Trophoblast cell (in vitro differentiated cells and primary cell): Measurements from ENCODE around the gene XG.

Experiments used
- DNase-seq, 2 donors: peaks; one replicate each; pipeline ENCODE4 v3.0.0-alpha.2; 2016
- H2AFZ ChIP-seq: 2 replicates; pipeline ENCODE4 v1.6.1; 2013; ENCODE audit warnings: low read length, moderate library complexity, mild to moderate bottlenecking; ENCODE audit not compliant: insufficient read depth, poor library complexity
- H2AK5ac ChIP-seq: 2 replicates; pipeline ENCODE4 v1.6.1; 2013; ENCODE audit warnings: mild to moderate bottlenecking, low read length
- H2BK120ac ChIP-seq: 2 replicates; pipeline ENCODE4 v1.6.1; 2013; ENCODE audit warnings: low read length, mild to moderate bottlenecking, moderate library complexity; ENCODE audit not compliant: insufficient read depth, poor library complexity
- H2BK12ac ChIP-seq: 2 replicates; pipeline ENCODE4 v1.6.1; 2013; ENCODE audit warnings: mild to moderate bottlenecking, low read length, moderate library complexity
- H2BK5ac ChIP-seq: 2 replicates; pipeline ENCODE4 v1.6.1; 2013; ENCODE audit warnings: low read length, low read depth, moderate library complexity, mild to moderate bottlenecking; ENCODE audit not compliant: poor library complexity
- H3K14ac ChIP-seq: 2 replicates; pipeline ENCODE4 v1.6.1; 2013; ENCODE audit warnings: mild to moderate bottlenecking, low read length
- H3K18ac ChIP-seq: 2 replicates; pipeline ENCODE4 v1.6.1; 2013; ENCODE audit warnings: mild to moderate bottlenecking, low read length
- H3K23ac ChIP-seq: 2 replicates; pipeline ENCODE4 v1.6.1; 2013; ENCODE audit warnings: low read length
- H3K27ac ChIP-seq: 2 replicates; pipeline ENCODE4 v1.5.1; 2013; ENCODE audit warnings: low read depth, mild to moderate bottlenecking, inconsistent platforms, low read length, moderate library complexity
- H3K27me3 ChIP-seq: 2 replicates; pipeline ENCODE4 v1.6.1; 2013; ENCODE audit warnings: inconsistent platforms, mild to moderate bottlenecking, low read length, moderate library complexity; ENCODE audit not compliant: insufficient read depth
- H3K36me3 ChIP-seq, 2 experiments: 1 replicate in 1 of 2; 2 replicates in 1 of 2; pipeline ENCODE4 v1.6.1; 2013; ENCODE audit warnings: low read length in 2 of 2, mild to moderate bottlenecking in 2 of 2, moderate library complexity in 1 of 2; ENCODE audit not compliant: insufficient read depth in 2 of 2, control insufficient read depth in 1 of 2
- H3K4ac ChIP-seq: 2 replicates; pipeline ENCODE4 v1.6.1; 2013; ENCODE audit warnings: low read depth, mild to moderate bottlenecking, low read length, moderate library complexity
- H3K4me1 ChIP-seq, 2 experiments: 1 replicate in 1 of 2; 2 replicates in 1 of 2; pipeline ENCODE4 v1.6.1; 2013; ENCODE audit warnings: low read length in 2 of 2, mild to moderate bottlenecking in 2 of 2, moderate library complexity in 1 of 2; ENCODE audit not compliant: insufficient read depth in 2 of 2, control insufficient read depth in 1 of 2
- H3K4me2 ChIP-seq: 2 replicates; pipeline ENCODE4 v1.6.1; 2013; ENCODE audit warnings: inconsistent platforms, mild to moderate bottlenecking, low read length, moderate library complexity
- H3K4me3 ChIP-seq: 2 replicates; pipeline ENCODE4 v1.5.1; 2013; ENCODE audit warnings: mild to moderate bottlenecking, low read depth, low read length, inconsistent platforms
- H3K79me1 ChIP-seq: one replicate; pipeline ENCODE4 v1.6.1; 2013; ENCODE audit warnings: low read length
- H3K79me2 ChIP-seq: 2 replicates; pipeline ENCODE4 v1.6.1; 2013; ENCODE audit warnings: low read length, mild to moderate bottlenecking; ENCODE audit not compliant: control insufficient read depth, insufficient read depth, poor library complexity
- H3K9ac ChIP-seq: 2 replicates; pipeline ENCODE4 v1.6.1; 2013; ENCODE audit warnings: mild to moderate bottlenecking, low read length
- H3K9me3 ChIP-seq: 2 replicates; pipeline ENCODE4 v1.6.1; 2013; ENCODE audit warnings: low read depth, mild to moderate bottlenecking, control low read depth, inconsistent platforms, low read length; ENCODE audit not compliant: insufficient read depth
- H4K12ac ChIP-seq: 2 replicates; pipeline ENCODE4 v1.6.1; 2013; ENCODE audit warnings: low read depth, mild to moderate bottlenecking, low read length, moderate library complexity
- H4K8ac ChIP-seq: 2 replicates; pipeline ENCODE4 v1.6.1; 2013; ENCODE audit warnings: low read depth, mild to moderate bottlenecking, low read length, moderate library complexity
- H4K91ac ChIP-seq: one replicate; pipeline ENCODE4 v1.6.1; 2013; ENCODE audit warnings: low read depth, mild to moderate bottlenecking, low read length, moderate library complexity
- WGBS: extraction: QIAGEN DNeasy Blood & Tissue Kit; methylation state at CpG from one replicate; pipeline ENCODE4 v1.1.7; 2013; ENCODE audit warnings: missing lambda C conversion rate; ENCODE audit not compliant: insufficient read length, insufficient coverage; ENCODE audit errors: extremely low coverage; 5-methylcytosine and 5-hydroxymethylcytosine counted together

Gene XG

DNA sequence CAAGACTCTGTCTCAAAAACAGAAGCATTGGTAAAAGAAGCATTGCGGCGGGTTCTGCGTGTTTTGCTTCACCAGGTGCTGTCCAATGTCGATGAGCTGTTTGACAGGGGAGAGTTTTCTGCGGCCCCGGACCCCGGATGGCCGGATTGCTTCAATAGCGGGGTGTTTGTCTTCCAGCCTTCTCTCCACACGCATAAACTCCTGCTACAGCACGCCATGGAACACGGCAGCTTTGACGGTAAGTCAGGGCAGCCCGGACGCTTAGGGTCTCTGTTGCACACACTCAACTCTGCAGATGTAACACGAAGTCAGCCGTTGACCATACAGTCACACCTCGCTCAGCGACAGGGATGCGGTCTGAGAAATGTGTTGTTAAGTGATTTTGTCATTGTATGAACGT lies 103.1 kb downstream of the XG start:
- H3K27me3 ChIP-seq: no peaks in the 10 kb centered on the region
- H2AFZ ChIP-seq: no peak overlapping the region
- no peak overlapping the region for H3K27ac ChIP-seq
- DNase-seq: no peak
- no CpG with 5 or more reads among the region's 21 CpGs for WGBS
- no peak overlapping the region for H2BK5ac ChIP-seq
- H3K4me1 ChIP-seq: no peaks in the 10 kb centered on the region
- no peak overlapping the region for H3K4ac ChIP-seq
- H3K9me3 ChIP-seq: no peaks in the 10 kb centered on the region
- H4K8ac ChIP-seq: no peak overlapping the region
- no peak overlapping the region for H3K14ac ChIP-seq
- H3K23ac ChIP-seq: no peak overlapping the region
- H3K18ac ChIP-seq: no peak overlapping the region
- H4K91ac ChIP-seq: no peak overlapping the region
- H2AK5ac ChIP-seq: no peak overlapping the region
- no peaks in the 10 kb centered on the region for H3K79me2 ChIP-seq
- peaks cover 18% of the 10 kb centered on the region in 2 experiments for H3K36me3 ChIP-seq
- H3K9ac ChIP-seq: no peak overlapping the region
- H3K4me3 ChIP-seq: no peak overlapping the region
- H3K4me2 ChIP-seq: no peak overlapping the region
- no peak overlapping the region for H2BK120ac ChIP-seq
- no peaks in the 10 kb centered on the region for H3K79me1 ChIP-seq
- H4K12ac ChIP-seq: no peak overlapping the region
- no peak overlapping the region for H2BK12ac ChIP-seq

- H3K36me3 ChIP-seq: peaks cover 18% of the 10 kb centered on the region in 2 experiments
- no peaks in the 10 kb centered on the region for H3K79me2 ChIP-seq
- no peak overlapping the region for H4K8ac ChIP-seq
- no CpG with 5 or more reads among the region's 2 CpGs for WGBS
- H2BK120ac ChIP-seq: no peak overlapping the region
- no peaks in the 10 kb centered on the region for H3K27me3 ChIP-seq
- H2AK5ac ChIP-seq: no peak overlapping the region
- no peak overlapping the region for H4K12ac ChIP-seq
- no peaks in the 10 kb centered on the region for H3K4me1 ChIP-seq
- H3K4me3 ChIP-seq: no peak overlapping the region
- no peaks in the 10 kb centered on the region for H3K79me1 ChIP-seq
- H4K91ac ChIP-seq: no peak overlapping the region
- no peak overlapping the region for H2BK12ac ChIP-seq
- no peaks in the 10 kb centered on the region for H3K9me3 ChIP-seq
- H3K4ac ChIP-seq: no peak overlapping the region
- no peak for DNase-seq
- no peak overlapping the region for H3K14ac ChIP-seq
- no peak overlapping the region for H3K9ac ChIP-seq
- H3K27ac ChIP-seq: no peak overlapping the region
- no peak overlapping the region for H3K4me2 ChIP-seq
- no peak overlapping the region for H2AFZ ChIP-seq
- no peak overlapping the region for H2BK5ac ChIP-seq
- no peak overlapping the region for H3K23ac ChIP-seq
- H3K18ac ChIP-seq: no peak overlapping the region
Measured at GRCh38 chrX:2855761-2856160, 103.9 kb downstream of the XG start.

DNA sequence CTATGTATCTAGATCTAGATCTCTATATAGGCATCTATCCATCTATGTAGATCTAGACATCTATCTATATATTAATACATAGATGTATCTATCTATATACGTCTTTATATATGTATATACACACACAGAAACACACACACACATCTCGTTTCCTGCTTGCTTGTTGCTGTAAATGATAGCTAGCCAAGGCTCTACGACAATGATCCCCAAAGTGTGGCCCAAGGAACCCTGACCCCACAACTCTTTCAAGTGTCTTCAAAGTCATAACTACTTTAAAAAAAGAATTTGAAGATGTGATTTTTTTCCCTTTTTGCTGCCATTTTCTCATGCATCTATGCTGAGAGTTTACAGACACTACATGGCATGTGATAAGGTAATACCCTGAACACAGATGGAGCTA lies 105.7 kb downstream of the XG start:
- Histone ChIP-seq H3K9ac (no peak overlapping the region), H3K4me1 (peaks cover 0 to 2% of the 10 kb centered on the region in 2 experiments), H3K79me1 (no peaks in the 10 kb centered on the region), H3K4ac (no peak overlapping the region), H3K23ac (no peak overlapping the region), H3K27ac (no peak overlapping the region), H4K12ac (no peak overlapping the region), H2BK12ac (no peak overlapping the region), H3K27me3 (no peaks in the 10 kb centered on the region), H3K4me3 (no peak overlapping the region), H2AFZ (no peak overlapping the region), H3K79me2 (no peaks in the 10 kb centered on the region), H3K18ac (no peak overlapping the region), H2BK120ac (no peak overlapping the region), H3K36me3 (peaks cover 29 to 30% of the 10 kb centered on the region in 2 experiments), H2AK5ac (no peak overlapping the region), H2BK5ac (no peak overlapping the region), H4K8ac (no peak overlapping the region), H3K14ac (no peak overlapping the region), H3K4me2 (no peak overlapping the region), H3K9me3 (no peaks in the 10 kb centered on the region), H4K91ac (no peak overlapping the region)
- DNase-seq: no peak
- WGBS: no CpG with 5 or more reads among the region's 3 CpGs

- no peaks in the 10 kb centered on the region for H3K27me3 ChIP-seq
- DNase-seq: no peak
- WGBS: no CpG with 5 or more reads among the region's 1 CpG
- no peak overlapping the region for H2BK5ac ChIP-seq
- no peaks in the 10 kb centered on the region for H3K79me1 ChIP-seq
- H3K4me2 ChIP-seq: no peak overlapping the region
- H2BK120ac ChIP-seq: no peak overlapping the region
- no peak overlapping the region for H3K23ac ChIP-seq
- no peak overlapping the region for H3K4ac ChIP-seq
- no peak overlapping the region for H3K18ac ChIP-seq
- H3K27ac ChIP-seq: no peak overlapping the region
- no peaks in the 10 kb centered on the region for H3K9me3 ChIP-seq
- H3K79me2 ChIP-seq: no peaks in the 10 kb centered on the region
- H4K12ac ChIP-seq: no peak overlapping the region
- H4K91ac ChIP-seq: no peak overlapping the region
- H4K8ac ChIP-seq: no peak overlapping the region
- H2BK12ac ChIP-seq: no peak overlapping the region
- peaks cover 26 to 31% of the 10 kb centered on the region in 2 experiments for H3K36me3 ChIP-seq
- no peak overlapping the region for H3K9ac ChIP-seq
- H2AFZ ChIP-seq: no peak overlapping the region
- no peak overlapping the region for H2AK5ac ChIP-seq
- no peak overlapping the region for H3K14ac ChIP-seq
- H3K4me3 ChIP-seq: no peak overlapping the region
- peaks cover 2 to 8% of the 10 kb centered on the region in 2 experiments for H3K4me1 ChIP-seq
Measured at GRCh38 chrX:2859197-2859797, 107.5 kb downstream of the XG start.
